Measurements from ENCODE around the gene APH1A.

The APH1A gene

DNA sequence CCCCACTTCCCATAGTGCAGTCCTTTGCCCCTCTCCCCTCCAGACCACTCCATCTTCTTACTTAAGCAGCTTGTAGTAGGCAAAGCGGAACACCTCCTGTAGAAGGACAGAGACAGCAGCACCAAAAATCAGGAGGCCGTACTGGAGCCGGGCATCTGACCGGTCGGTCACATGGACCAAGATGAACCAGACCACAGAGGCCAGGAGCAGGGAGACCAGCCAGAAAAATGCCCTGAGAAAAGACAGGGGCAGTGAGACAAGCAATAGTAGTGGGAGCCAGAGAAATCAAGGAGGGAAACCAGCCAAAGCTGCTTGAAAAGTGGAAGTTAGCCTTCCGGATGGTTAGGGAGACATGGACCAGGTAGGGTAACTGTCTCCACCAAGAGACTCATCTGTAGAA, 920 bp downstream of the APH1A start:
- peak overlapping the region; percentile 77 for H3K27ac ChIP-seq (ENCODE audit: low read length)
- peak overlapping the region; percentile 87 for H3K4me3 ChIP-seq (ENCODE audit: low read length)
- H2AFZ ChIP-seq (ENCODE audit: low read depth, low read length), result no peak overlapping the region

DNA sequence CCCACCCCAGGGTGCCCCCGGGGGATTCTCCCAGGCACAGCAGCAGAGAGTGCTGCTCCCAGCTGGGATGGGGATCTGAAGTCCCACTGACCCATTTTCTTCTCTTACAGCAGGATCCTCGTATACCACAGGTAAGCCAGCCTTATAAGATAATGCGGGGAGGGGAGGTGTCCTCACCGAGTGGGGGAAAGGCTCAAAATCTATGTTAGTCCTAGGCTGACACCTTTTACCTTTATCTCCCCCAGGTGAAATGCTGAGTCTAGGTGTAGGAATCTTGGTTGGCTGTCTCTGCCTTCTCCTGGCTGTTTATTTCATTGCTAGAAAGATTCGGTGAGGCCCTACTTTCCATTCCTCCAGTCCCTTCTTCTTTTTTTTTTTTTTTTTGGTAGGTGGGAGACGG, 5.3 kb downstream of the APH1A start:
- H3K36me3 ChIP-seq (replicated peaks; ENCODE audit: low read depth, low read length), result peaks cover 29% of the 10 kb centered on the region
- no peak overlapping the region for H3K9ac ChIP-seq (ENCODE audit: low read length)
- TF ChIP-seq, protein P1, sequence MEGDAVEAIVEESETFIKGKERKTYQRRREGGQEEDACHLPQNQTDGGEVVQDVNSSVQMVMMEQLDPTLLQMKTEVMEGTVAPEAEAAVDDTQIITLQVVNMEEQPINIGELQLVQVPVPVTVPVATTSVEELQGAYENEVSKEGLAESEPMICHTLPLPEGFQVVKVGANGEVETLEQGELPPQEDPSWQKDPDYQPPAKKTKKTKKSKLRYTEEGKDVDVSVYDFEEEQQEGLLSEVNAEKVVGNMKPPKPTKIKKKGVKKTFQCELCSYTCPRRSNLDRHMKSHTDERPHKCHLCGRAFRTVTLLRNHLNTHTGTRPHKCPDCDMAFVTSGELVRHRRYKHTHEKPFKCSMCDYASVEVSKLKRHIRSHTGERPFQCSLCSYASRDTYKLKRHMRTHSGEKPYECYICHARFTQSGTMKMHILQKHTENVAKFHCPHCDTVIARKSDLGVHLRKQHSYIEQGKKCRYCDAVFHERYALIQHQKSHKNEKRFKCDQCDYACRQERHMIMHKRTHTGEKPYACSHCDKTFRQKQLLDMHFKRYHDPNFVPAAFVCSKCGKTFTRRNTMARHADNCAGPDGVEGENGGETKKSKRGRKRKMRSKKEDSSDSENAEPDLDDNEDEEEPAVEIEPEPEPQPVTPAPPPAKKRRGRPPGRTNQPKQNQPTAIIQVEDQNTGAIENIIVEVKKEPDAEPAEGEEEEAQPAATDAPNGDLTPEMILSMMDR (IDR thresholded peaks at IDR 0.05; ENCODE audit: low read depth, low read length), result no peak
- TF ChIP-seq EZH2phosphoT487 (IDR thresholded peaks at IDR 0.05; ENCODE audit: low read depth), result no peak
- peaks cover 18% of the 10 kb centered on the region for H3K79me2 ChIP-seq (ENCODE audit: low read length)
- no peaks in the 10 kb centered on the region for H3K9me3 ChIP-seq (ENCODE audit: insufficient read depth, low read length)
- H3K4me2 ChIP-seq (ENCODE audit: low read length), result no peak overlapping the region
- H2AFZ ChIP-seq (ENCODE audit: low read depth, low read length), result no peak overlapping the region
- peaks cover 15% of the 10 kb centered on the region for H3K4me1 ChIP-seq (ENCODE audit: low read length)
- no peak overlapping the region for H3K27ac ChIP-seq (ENCODE audit: low read length)
- H4K20me1 ChIP-seq (ENCODE audit: insufficient read depth, low read length), result peaks cover 9% of the 10 kb centered on the region; the same call in 1 of the 2 replicates
- no peak overlapping the region for H3K4me3 ChIP-seq (ENCODE audit: low read length)
- peaks cover 16% of the 10 kb centered on the region for H3K27me3 ChIP-seq (ENCODE audit: low read depth, low read length)

More for the DNA sequence above, 920 bp downstream of the APH1A start:
- Histone ChIP-seq H3K36me3 (replicated peaks; ENCODE audit: low read depth, low read length) (peaks cover 29% of the 10 kb centered on the region), H4K20me1 (ENCODE audit: insufficient read depth, low read length) (peaks cover 9% of the 10 kb centered on the region; the same call in 1 of the 2 replicates), H3K9ac (ENCODE audit: low read length) (peak overlapping the region; percentile 97), H3K79me2 (ENCODE audit: low read length) (peaks cover 21% of the 10 kb centered on the region), H3K27me3 (ENCODE audit: low read depth, low read length) (no peaks in the 10 kb centered on the region), H3K4me2 (ENCODE audit: low read length) (peak overlapping the region; percentile 99), H3K4me1 (ENCODE audit: low read length) (peaks cover 42% of the 10 kb centered on the region), H3K9me3 (ENCODE audit: insufficient read depth, low read length) (no peaks in the 10 kb centered on the region)
- TF ChIP-seq, protein P1 (IDR thresholded peaks at IDR 0.05; ENCODE audit: low read depth, low read length), result no peak
- no peak for TF ChIP-seq EZH2phosphoT487 (IDR thresholded peaks at IDR 0.05; ENCODE audit: low read depth)

DNA sequence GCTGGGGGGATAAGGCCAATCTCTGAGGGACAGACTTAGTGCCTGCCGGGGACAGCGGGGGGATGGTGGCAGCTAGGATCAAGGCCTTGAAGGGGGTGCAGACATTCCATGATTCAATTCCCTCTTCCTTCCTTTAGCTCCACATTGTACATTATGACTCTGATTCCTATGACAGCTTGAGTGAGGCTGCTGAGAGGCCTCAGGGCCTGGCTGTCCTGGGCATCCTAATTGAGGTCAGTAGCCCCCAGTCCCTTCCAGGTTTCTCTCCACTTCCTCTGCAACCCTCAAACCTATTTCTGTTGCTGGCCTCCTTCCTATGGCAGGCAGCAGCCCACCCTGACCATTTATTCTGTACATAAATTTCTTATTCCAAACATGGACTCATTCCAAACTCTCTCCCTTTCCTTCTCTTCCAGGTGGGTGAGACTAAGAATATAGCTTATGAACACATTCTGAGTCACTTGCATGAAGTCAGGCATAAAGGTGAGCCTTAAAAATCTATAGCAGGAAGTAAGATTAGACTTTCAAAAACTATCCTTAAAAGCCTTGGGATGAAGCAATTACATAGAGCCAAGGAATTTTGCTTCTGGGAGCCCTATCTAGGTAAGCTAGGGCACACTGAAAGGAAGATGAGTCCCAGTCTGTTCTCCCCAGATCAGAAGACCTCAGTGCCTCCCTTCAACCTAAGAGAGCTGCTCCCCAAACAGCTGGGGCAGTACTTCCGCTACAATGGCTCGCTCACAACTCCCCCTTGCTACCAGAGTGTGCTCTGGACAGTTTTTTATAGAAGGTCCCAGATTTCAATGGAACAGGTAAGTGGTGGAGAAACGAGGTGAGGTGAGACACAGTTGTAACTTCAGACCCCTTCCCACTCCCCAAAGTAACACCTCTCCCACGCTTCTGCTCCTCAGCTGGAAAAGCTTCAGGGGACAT, 6.2 kb downstream of the APH1A start:
- Histone ChIP-seq H3K4me2 (ENCODE audit: low read length) (no peak overlapping the region), H3K27me3 (ENCODE audit: low read depth, low read length) (peaks cover 25% of the 10 kb centered on the region), H3K4me3 (ENCODE audit: low read length) (no peak overlapping the region), H3K36me3 (replicated peaks; ENCODE audit: low read depth, low read length) (peaks cover 29% of the 10 kb centered on the region), H3K9ac (ENCODE audit: low read length) (no peak overlapping the region), H3K27ac (ENCODE audit: low read length) (0 out of 2 replicates have a peak overlapping the region, but pooled peaks have one; percentile 7), H3K9me3 (ENCODE audit: insufficient read depth, low read length) (no peaks in the 10 kb centered on the region), H4K20me1 (ENCODE audit: insufficient read depth, low read length) (peaks cover 4% of the 10 kb centered on the region; the same call in 1 of the 2 replicates), H3K79me2 (ENCODE audit: low read length) (peaks cover 9% of the 10 kb centered on the region), H2AFZ (ENCODE audit: low read depth, low read length) (no peak overlapping the region), H3K4me1 (ENCODE audit: low read length) (peaks cover 18% of the 10 kb centered on the region)
- TF ChIP-seq, protein P1 (IDR thresholded peaks at IDR 0.05; ENCODE audit: low read depth, low read length), result no peak
- no peak for TF ChIP-seq EZH2phosphoT487 (IDR thresholded peaks at IDR 0.05; ENCODE audit: low read depth)

DNA sequence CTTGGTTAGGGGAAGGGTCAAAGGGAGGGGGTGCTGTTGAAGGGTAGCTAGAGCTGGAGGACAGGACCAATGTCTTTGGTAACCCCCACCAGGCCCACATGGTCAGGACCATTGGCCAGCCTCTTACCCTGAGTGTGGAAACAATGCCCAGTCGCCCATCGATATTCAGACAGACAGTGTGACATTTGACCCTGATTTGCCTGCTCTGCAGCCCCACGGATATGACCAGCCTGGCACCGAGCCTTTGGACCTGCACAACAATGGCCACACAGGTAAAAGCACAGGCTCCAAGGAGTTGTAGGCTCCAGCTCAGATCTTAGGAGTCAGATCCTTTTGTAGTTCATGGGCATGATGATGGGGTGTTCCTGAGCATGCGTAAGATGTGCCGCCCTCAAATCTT, 7.4 kb downstream of the APH1A start:
- Histone ChIP-seq H3K9ac (ENCODE audit: low read length) (no peak overlapping the region), H3K36me3 (replicated peaks; ENCODE audit: low read depth, low read length) (peaks cover 21% of the 10 kb centered on the region), H3K4me1 (ENCODE audit: low read length) (peaks cover 23% of the 10 kb centered on the region)

More for the DNA sequence above, 7.4 kb downstream of the APH1A start:
- no peak overlapping the region for H3K4me3 ChIP-seq (ENCODE audit: low read length)
- TF ChIP-seq, protein P1 (IDR thresholded peaks at IDR 0.05; ENCODE audit: low read depth, low read length), result no peak
- no peak for TF ChIP-seq EZH2phosphoT487 (IDR thresholded peaks at IDR 0.05; ENCODE audit: low read depth)
- no peaks in the 10 kb centered on the region for H3K9me3 ChIP-seq (ENCODE audit: insufficient read depth, low read length)
- H3K79me2 ChIP-seq (ENCODE audit: low read length), result no peaks in the 10 kb centered on the region
- H4K20me1 ChIP-seq (ENCODE audit: insufficient read depth, low read length), result no peaks in the 10 kb centered on the region
- no peak overlapping the region for H3K4me2 ChIP-seq (ENCODE audit: low read length)
- peaks cover 38% of the 10 kb centered on the region for H3K27me3 ChIP-seq (ENCODE audit: low read depth, low read length)
- H2AFZ ChIP-seq (ENCODE audit: low read depth, low read length), result no peak overlapping the region
- no peak overlapping the region for H3K27ac ChIP-seq (ENCODE audit: low read length)
